Measurements from ENCODE around the gene SETDB2. TPM values are rescaled to one million over a fixed set of nuclear protein-coding genes. Genes with fewer than 3 reads are reported as not detected.

Gene SETDB2
- total RNA-seq, 1 donor from 2014 or later, result 8.6 TPM

DNA sequence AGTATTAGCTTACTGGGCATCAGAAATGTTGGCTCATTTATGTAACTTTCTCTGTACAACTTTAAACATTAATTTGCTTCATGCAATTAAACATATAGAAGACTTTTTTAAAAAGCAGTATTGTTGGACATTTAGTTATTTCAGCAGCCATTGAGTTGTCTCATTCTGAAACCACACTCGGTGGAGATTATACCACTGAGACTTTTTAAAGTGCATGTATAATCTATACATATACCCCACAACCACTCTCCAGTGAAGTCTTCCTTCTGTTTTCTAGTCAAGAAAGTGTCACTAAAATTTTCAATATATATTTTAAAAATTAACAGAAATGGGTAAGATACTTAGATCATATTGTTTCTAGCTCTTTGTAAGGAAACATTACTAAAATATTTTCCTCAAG is 15.5 kb downstream of the SETDB2 start:
- intact Hi-C loops (cut with DNase I), result no loop called here

DNA sequence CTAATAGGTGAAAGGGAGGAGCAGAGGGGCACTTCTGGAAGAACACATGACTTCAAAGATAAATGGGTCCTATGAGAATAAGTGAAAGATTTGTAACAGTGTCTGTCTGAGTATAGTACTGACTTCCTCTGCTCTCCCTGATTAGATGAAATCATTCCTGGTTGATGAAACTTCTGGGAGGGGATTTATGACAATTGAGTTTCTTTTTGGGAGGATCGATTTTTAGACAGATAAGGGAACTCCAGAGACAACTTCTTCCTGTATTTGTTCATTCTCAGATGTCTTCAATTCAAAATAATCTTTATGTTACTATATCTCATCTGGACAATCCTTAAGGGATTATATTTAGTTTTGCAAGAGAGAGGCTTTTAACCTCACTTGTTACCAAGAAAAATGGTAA is 20.0 kb downstream of the SETDB2 start:
- Histone ChIP-seq H3K36me3 (peaks cover 0 to 42% of the 10 kb centered on the region in 2 donors), H3K4me3 (no peak overlapping the region), H3K4me1 (no peaks in the 10 kb centered on the region), H3K9me3 (no peaks in the 10 kb centered on the region), H3K27me3 (no peaks in the 10 kb centered on the region), H3K27ac (no peak overlapping the region)
- TF ChIP-seq, protein P1, sequence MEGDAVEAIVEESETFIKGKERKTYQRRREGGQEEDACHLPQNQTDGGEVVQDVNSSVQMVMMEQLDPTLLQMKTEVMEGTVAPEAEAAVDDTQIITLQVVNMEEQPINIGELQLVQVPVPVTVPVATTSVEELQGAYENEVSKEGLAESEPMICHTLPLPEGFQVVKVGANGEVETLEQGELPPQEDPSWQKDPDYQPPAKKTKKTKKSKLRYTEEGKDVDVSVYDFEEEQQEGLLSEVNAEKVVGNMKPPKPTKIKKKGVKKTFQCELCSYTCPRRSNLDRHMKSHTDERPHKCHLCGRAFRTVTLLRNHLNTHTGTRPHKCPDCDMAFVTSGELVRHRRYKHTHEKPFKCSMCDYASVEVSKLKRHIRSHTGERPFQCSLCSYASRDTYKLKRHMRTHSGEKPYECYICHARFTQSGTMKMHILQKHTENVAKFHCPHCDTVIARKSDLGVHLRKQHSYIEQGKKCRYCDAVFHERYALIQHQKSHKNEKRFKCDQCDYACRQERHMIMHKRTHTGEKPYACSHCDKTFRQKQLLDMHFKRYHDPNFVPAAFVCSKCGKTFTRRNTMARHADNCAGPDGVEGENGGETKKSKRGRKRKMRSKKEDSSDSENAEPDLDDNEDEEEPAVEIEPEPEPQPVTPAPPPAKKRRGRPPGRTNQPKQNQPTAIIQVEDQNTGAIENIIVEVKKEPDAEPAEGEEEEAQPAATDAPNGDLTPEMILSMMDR (IDR thresholded peaks at IDR 0.05), result no peak
- no peak for TF ChIP-seq POLR2A (IDR thresholded peaks at IDR 0.05)
- no peak for TF ChIP-seq POLR2AphosphoS5 (IDR thresholded peaks at IDR 0.05; ENCODE audit: insufficient read depth in 1 of 2, low read depth in 1 of 2)
- intact Hi-C loops (cut with DNase I), result no loop called here
- DNase-seq (ENCODE audit: extremely low spot score in 2 of 2), result no peak

More for the DNA sequence above, 15.5 kb downstream of the SETDB2 start:
- Histone ChIP-seq H3K36me3 (peaks cover 0 to 36% of the 10 kb centered on the region in 2 donors), H3K27ac (no peak overlapping the region), H3K9me3 (no peaks in the 10 kb centered on the region), H3K4me1 (no peaks in the 10 kb centered on the region), H3K4me3 (no peak overlapping the region), H3K27me3 (no peaks in the 10 kb centered on the region)
- TF ChIP-seq, protein P1 (IDR thresholded peaks at IDR 0.05), result no peak
- TF ChIP-seq POLR2AphosphoS5 (IDR thresholded peaks at IDR 0.05; ENCODE audit: insufficient read depth in 1 of 2, low read depth in 1 of 2) (no peak), POLR2A (IDR thresholded peaks at IDR 0.05) (no peak)
- DNase-seq (ENCODE audit: extremely low spot score in 2 of 2), result no peak

DNA sequence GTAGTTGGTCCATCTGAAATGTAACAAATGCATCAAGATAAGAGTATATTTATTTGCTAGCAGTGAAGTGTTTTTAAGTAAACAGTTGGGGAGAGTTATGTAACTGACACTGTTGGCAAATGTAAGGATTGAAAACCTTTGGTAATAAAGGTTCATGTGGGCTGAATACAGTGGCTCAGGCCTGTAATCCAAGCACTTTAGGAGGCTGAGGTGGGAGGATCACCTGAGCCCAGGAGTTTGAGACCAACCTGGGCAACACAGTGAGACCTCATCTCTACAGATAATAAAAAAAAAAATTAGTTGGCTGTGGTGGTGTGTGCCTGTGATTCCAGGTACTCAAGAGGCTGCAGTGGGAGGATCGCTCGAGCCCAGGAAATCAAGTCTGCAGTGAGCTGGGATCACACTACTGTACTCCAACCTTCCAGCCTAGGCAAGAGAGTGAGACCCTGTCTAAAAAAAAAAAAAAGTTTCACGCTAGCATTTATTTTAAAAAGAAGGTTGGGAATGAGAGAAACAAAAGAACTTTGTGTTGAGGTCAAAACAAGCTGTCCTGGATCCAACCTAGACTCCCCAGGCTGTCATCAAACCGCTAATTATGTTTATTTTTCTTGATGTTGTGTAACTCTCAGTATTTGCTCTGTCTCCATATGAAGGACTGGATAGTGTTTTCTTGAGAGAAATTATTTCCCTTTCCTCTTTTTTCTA is 20.7 kb downstream of the SETDB2 start:
- Histone ChIP-seq H3K4me1 (no peaks in the 10 kb centered on the region), H3K27ac (no peak overlapping the region), H3K9me3 (no peaks in the 10 kb centered on the region), H3K27me3 (no peaks in the 10 kb centered on the region), H3K36me3 (peaks cover 0 to 42% of the 10 kb centered on the region in 2 donors), H3K4me3 (no peak overlapping the region)
- no peak for TF ChIP-seq POLR2AphosphoS5 (IDR thresholded peaks at IDR 0.05; ENCODE audit: insufficient read depth in 1 of 2, low read depth in 1 of 2)
- TF ChIP-seq, protein P1 (IDR thresholded peaks at IDR 0.05), result no peak
- TF ChIP-seq POLR2A (IDR thresholded peaks at IDR 0.05), result no peak
- DNase-seq (ENCODE audit: extremely low spot score in 2 of 2), result no peak
- intact Hi-C loops (cut with DNase I), result no loop called here

DNA sequence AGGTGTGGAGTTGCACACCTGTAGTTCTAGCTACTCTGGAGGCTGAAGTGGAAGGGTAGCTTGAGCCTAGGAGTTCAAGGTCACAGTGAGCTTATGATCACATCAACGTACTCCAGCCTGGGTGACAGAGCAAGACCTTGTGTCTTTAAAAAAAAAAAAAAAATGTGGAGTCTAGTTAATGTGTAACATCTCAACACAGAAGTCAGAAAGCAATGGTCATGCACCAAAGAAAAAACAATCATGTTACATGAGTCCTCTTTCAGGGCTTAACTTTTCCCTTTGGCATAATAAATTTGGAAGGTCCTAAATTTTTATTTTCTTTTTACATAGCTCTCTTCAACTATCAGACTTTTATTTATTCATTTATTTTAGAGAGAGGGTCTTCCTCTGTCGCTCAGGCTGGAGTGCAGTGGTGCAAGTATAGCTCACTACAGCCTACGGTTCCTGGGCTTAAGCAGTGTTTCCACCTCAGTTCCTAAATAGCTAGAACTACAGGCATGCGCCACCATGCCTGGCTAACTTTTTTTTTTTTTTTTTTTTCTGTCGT is 22.3 kb downstream of the SETDB2 start:
- H3K9me3 ChIP-seq, result no peaks in the 10 kb centered on the region
- no peak overlapping the region for H3K4me3 ChIP-seq
- intact Hi-C loops (cut with DNase I), result no loop called here
- no peaks in the 10 kb centered on the region for H3K4me1 ChIP-seq
- no peak for TF ChIP-seq POLR2A (IDR thresholded peaks at IDR 0.05)
- TF ChIP-seq, protein P1 (IDR thresholded peaks at IDR 0.05), result no peak
- no peak for TF ChIP-seq POLR2AphosphoS5 (IDR thresholded peaks at IDR 0.05; ENCODE audit: insufficient read depth in 1 of 2, low read depth in 1 of 2)
- no peak overlapping the region for H3K27ac ChIP-seq
- H3K27me3 ChIP-seq, result no peaks in the 10 kb centered on the region
- peaks cover 0 to 49% of the 10 kb centered on the region in 2 donors for H3K36me3 ChIP-seq
- no peak for DNase-seq (ENCODE audit: extremely low spot score in 2 of 2)

DNA sequence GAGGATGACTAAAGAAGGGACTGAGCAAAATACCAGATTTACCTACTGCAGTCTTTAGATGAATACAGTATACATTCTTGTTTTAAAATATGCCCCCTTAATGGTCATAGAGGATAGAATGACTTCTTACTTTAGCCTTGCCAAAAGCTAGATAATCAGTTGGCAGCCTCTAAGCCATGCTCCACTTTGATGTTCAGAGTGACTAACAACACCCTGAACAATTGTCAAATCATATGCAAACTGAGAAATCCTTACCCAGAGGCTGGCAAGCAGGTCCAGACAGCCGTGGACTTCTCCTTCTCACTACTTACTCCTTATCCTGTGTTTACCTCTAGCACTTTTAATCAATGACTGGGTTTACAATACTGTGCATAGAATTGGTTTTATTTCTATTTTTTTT is 28.1 kb downstream of the SETDB2 start:
- no peaks in the 10 kb centered on the region for H3K9me3 ChIP-seq
- TF ChIP-seq, protein P1 (IDR thresholded peaks at IDR 0.05), result no peak
- TF ChIP-seq POLR2AphosphoS5 (IDR thresholded peaks at IDR 0.05; ENCODE audit: insufficient read depth in 1 of 2, low read depth in 1 of 2) (no peak), POLR2A (IDR thresholded peaks at IDR 0.05) (no peak)
- H3K27me3 ChIP-seq, result no peaks in the 10 kb centered on the region
- H3K27ac ChIP-seq, result no peak overlapping the region
- H3K36me3 ChIP-seq, result peaks cover 0 to 38% of the 10 kb centered on the region in 2 donors
- intact Hi-C loops (cut with DNase I), result no loop called here
- DNase-seq (ENCODE audit: extremely low spot score in 2 of 2), result no peak
- no peaks in the 10 kb centered on the region for H3K4me1 ChIP-seq
- H3K4me3 ChIP-seq, result no peak overlapping the region

All from vagina (tissue), 2 donors.